ENCODE data around the gene REEP1. TPM values are rescaled to one million over a fixed set of nuclear protein-coding genes. Genes with fewer than 3 reads are reported as not detected.
A peak's percentile ranks its signal among the peaks of the same experiment; 100 is the strongest.

REEP1 gene
- total and polyA plus RNA-seq, 9 of the 15 experiments (the other 6 are each of a cell fraction or from before 2014, with no cell fraction given) = 0.11 to 0.67 (median 0.13) TPM

GRCh38 chr2:86342488-86342887 is 5.1 kb upstream of the REEP1 start:
- H3K9ac ChIP-seq (ENCODE audit: insufficient read depth in 1 of 2, low read depth in 2 of 2, low read length in 2 of 2) = no peak overlapping the region
- intact Hi-C loops (cut with micrococcal nuclease) (no loop called here), in situ Hi-C loops (cut with MboI) (no loop called here)
- H3K9me1 ChIP-seq (ENCODE audit: control insufficient read depth, insufficient read depth, low read length) = no peaks in the 10 kb centered on the region
- no peak overlapping the region for H3K4me2 ChIP-seq (ENCODE audit: insufficient read depth, low read length)
- DNase-seq (ENCODE audit: extremely low read depth in 1 of 4, low spot score in 3 of 4) = no peak
- POLR2A ChIA-PET = no interaction called here
- H4K20me1 ChIP-seq (replicated peaks; ENCODE audit: control insufficient read depth, insufficient read depth, low read length) = no peaks in the 10 kb centered on the region
- no peak overlapping the region for H3K27ac ChIP-seq (ENCODE audit: extremely low read depth, low read depth, low read length)
- CTCF ChIA-PET (ENCODE audit: low intra/inter-chr PET ratio) = no interaction called here
- H2AFZ ChIP-seq (ENCODE audit: low read depth, low read length) = no peak overlapping the region
- 0% methylated on average over 1 of the region's 1 CpG for WGBS (ENCODE audit: insufficient coverage, low coverage, missing lambda C conversion rate)
- FAIRE-seq = no peak
- no peak for ATAC-seq
- peak; percentile 66 for TF ChIP-seq ZNF316 (IDR thresholded peaks at IDR 0.05)
- no peak for TF ChIP-seq BACH1 (tag; IDR thresholded peaks at IDR 0.05)
- TF ChIP-seq C11orf30 (IDR thresholded peaks at IDR 0.05; ENCODE audit: low read depth) = peak; percentile 29; the same call in 1 of the 2 replicates
- no peaks in the 10 kb centered on the region for H3K79me2 ChIP-seq (ENCODE audit: control insufficient read depth, insufficient read depth, low read length)
- no peaks in the 10 kb centered on the region for H3K9me3 ChIP-seq (replicated peaks; ENCODE audit: control insufficient read depth, insufficient read depth, low read depth, low read length)
- H3K4me1 ChIP-seq (replicated peaks in 1 of 2; ENCODE audit: control insufficient read depth in 2 of 2, insufficient read depth in 2 of 2, low read length in 2 of 2) = no peaks in the 10 kb centered on the region
- H3K27me3 ChIP-seq (ENCODE audit: control insufficient read depth in 2 of 2, insufficient read depth in 2 of 2, low read length in 2 of 2) = peaks cover 14 to 34% of the 10 kb centered on the region in 2 experiments
- no TSS peak for BruUV-seq (replicated peaks)
- H3K36me3 ChIP-seq (ENCODE audit: control insufficient read depth, insufficient read depth, low read length) = no peaks in the 10 kb centered on the region
- no peak overlapping the region for H3K4me3 ChIP-seq

GRCh38 chr2:86341470-86341869 is 4.0 kb upstream of the REEP1 start:
- ATAC-seq = no peak
- H3K9ac ChIP-seq (ENCODE audit: insufficient read depth in 1 of 2, low read depth in 2 of 2, low read length in 2 of 2) = no peak overlapping the region
- no peak for FAIRE-seq
- no peaks in the 10 kb centered on the region for H3K9me1 ChIP-seq (ENCODE audit: control insufficient read depth, insufficient read depth, low read length)
- no peaks in the 10 kb centered on the region for H3K79me2 ChIP-seq (ENCODE audit: control insufficient read depth, insufficient read depth, low read length)
- H4K20me1 ChIP-seq (replicated peaks; ENCODE audit: control insufficient read depth, insufficient read depth, low read length) = no peaks in the 10 kb centered on the region
- BruUV-seq (replicated peaks) = no TSS peak
- H3K27me3 ChIP-seq (ENCODE audit: control insufficient read depth in 2 of 2, insufficient read depth in 2 of 2, low read length in 2 of 2) = peaks cover 15 to 34% of the 10 kb centered on the region in 2 experiments
- intact Hi-C loops (cut with micrococcal nuclease) = no loop called here
- no peaks in the 10 kb centered on the region for H3K36me3 ChIP-seq (ENCODE audit: control insufficient read depth, insufficient read depth, low read length)
- no peak overlapping the region for H3K27ac ChIP-seq (ENCODE audit: extremely low read depth, low read depth, low read length)
- peaks cover 0 to 5% of the 10 kb centered on the region in 2 experiments; a peak in 1 of 5 replicates for H3K4me1 ChIP-seq (replicated peaks in 1 of 2; ENCODE audit: control insufficient read depth in 2 of 2, insufficient read depth in 2 of 2, low read length in 2 of 2)
- H3K9me3 ChIP-seq (replicated peaks; ENCODE audit: control insufficient read depth, insufficient read depth, low read depth, low read length) = no peaks in the 10 kb centered on the region
- no peak overlapping the region for H3K4me2 ChIP-seq (ENCODE audit: insufficient read depth, low read length)
- POLR2A ChIA-PET = no interaction called here
- DNase-seq (ENCODE audit: extremely low read depth in 1 of 4, low spot score in 3 of 4) = no peak
- H2AFZ ChIP-seq (ENCODE audit: low read depth, low read length) = no peak overlapping the region
- in situ Hi-C loops (cut with MboI) = no loop called here
- CTCF ChIA-PET (ENCODE audit: low intra/inter-chr PET ratio) = no interaction called here
- H3K4me3 ChIP-seq = no peak overlapping the region
- TF ChIP-seq ZNF134 (CRISPR knock-in tag; conservative IDR thresholded peaks at IDR 0.05) (no peak), SMARCE1 (IDR thresholded peaks at IDR 0.05) (no peak), BCOR (IDR thresholded peaks at IDR 0.05) (no peak), HDAC8 (tag; IDR thresholded peaks at IDR 0.05) (no peak), RHOXF2B (CRISPR knock-in tag; conservative IDR thresholded peaks at IDR 0.05) (no peak), FOXM1 (IDR thresholded peaks at IDR 0.05; ENCODE audit: low read depth) (no peak), FOXM1 (CRISPR knock-in tag; IDR thresholded peaks at IDR 0.05; ENCODE audit: low read depth) (no peak), SRSF7 (optimal IDR thresholded peaks at IDR 0.05; ENCODE audit: low read depth, low read length) (no peak), TRIM28 (IDR thresholded peaks at IDR 0.05) (no peak), SNIP1 (IDR thresholded peaks at IDR 0.05; ENCODE audit: low read depth) (no peak), ZNF347 (CRISPR knock-in tag; IDR thresholded peaks at IDR 0.05; ENCODE audit: low read depth) (no peak), ARHGAP35 (IDR thresholded peaks at IDR 0.05; ENCODE audit: partially characterized antibody) (no peak)
- TF ChIP-seq, protein P1, sequence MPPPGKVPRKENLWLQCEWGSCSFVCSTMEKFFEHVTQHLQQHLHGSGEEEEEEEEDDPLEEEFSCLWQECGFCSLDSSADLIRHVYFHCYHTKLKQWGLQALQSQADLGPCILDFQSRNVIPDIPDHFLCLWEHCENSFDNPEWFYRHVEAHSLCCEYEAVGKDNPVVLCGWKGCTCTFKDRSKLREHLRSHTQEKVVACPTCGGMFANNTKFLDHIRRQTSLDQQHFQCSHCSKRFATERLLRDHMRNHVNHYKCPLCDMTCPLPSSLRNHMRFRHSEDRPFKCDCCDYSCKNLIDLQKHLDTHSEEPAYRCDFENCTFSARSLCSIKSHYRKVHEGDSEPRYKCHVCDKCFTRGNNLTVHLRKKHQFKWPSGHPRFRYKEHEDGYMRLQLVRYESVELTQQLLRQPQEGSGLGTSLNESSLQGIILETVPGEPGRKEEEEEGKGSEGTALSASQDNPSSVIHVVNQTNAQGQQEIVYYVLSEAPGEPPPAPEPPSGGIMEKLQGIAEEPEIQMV (tag; conservative IDR thresholded peaks at IDR 0.05; ENCODE audit: low read depth) = no peak
- TF ChIP-seq, protein P2, sequence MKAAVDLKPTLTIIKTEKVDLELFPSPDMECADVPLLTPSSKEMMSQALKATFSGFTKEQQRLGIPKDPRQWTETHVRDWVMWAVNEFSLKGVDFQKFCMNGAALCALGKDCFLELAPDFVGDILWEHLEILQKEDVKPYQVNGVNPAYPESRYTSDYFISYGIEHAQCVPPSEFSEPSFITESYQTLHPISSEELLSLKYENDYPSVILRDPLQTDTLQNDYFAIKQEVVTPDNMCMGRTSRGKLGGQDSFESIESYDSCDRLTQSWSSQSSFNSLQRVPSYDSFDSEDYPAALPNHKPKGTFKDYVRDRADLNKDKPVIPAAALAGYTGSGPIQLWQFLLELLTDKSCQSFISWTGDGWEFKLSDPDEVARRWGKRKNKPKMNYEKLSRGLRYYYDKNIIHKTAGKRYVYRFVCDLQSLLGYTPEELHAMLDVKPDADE (conservative IDR thresholded peaks at IDR 0.05; ENCODE audit: control insufficient read depth, low read depth, low read length) = no peak
